Neural cell (in vitro differentiated cells): ENCODE results near the gene TBX18.

ENCODE experiments used
- CTCF ChIP-seq: fragments of 450-650 bp; IDR thresholded peaks from 2 replicates; pipeline ENCODE4 v1.5.1; 2014; ENCODE audit warnings: antibody characterized with exemption, mild to moderate bottlenecking, moderate library complexity; ENCODE audit not compliant: poor library complexity, severe bottlenecking
- EP300 ChIP-seq: fragments of 450-650 bp; conservative IDR thresholded peaks from 2 replicates; pipeline ENCODE4 v1.6.1; 2014; ENCODE audit warnings: antibody characterized with exemption, mild to moderate bottlenecking, moderate library complexity; ENCODE audit not compliant: poor library complexity, severe bottlenecking
- EZH2 ChIP-seq: fragments of 200-600, 300-800 bp; shearing (Covaris generic), sonication (generic); IDR thresholded peaks from 2 replicates; pipeline ENCODE4 v1.6.1; 2014; ENCODE audit warnings: antibody characterized with exemption, low read length, borderline replicate concordance, mild to moderate bottlenecking; ENCODE audit not compliant: insufficient read depth, poor library complexity, severe bottlenecking
- POLR2AphosphoS5 ChIP-seq: IDR thresholded peaks from 2 replicates; pipeline ENCODE4 v1.6.1; 2012
- REST ChIP-seq: IDR thresholded peaks from 2 replicates; pipeline ENCODE4 v1.6.1; 2012; ENCODE audit warnings: borderline replicate concordance
- TAF1 ChIP-seq: IDR thresholded peaks from 2 replicates; pipeline ENCODE4 v1.6.1; 2012; ENCODE audit warnings: low read depth

DNA sequence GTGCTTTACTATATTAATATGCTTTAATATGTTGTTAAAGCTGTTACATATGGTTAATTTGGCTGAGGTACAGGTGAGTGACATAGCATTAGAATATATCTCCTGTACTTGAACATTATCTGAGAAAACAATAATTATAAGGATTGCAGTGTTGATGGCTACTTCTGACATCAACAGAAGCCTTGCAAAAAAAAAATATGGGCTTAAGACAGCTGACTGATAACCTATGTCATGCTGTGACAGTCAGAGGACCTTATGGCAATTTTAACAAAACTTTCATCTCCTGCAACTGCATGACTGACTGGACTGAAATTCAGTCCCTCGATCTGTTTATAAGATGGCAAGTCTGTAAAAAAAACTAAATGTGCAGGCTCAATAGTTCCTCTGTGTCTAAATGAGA, 27.5 kb upstream of the TBX18 start:
- TF ChIP-seq CTCF (no peak), EZH2 (no peak), REST (no peak), TAF1 (no peak), POLR2AphosphoS5 (no peak), EP300 (no peak)
